GM23248 (cell line): ENCODE results near the gene GSTO2.

Experiments used
- EZH2 ChIP-seq: fragments of 200-600 bp; sonication (generic); IDR thresholded peaks from 2 replicates; pipeline ENCODE4 v1.6.1; 2018; ENCODE audit warnings: antibody characterized with exemption, mild to moderate bottlenecking; ENCODE audit not compliant: insufficient read depth, poor library complexity, severe bottlenecking
- EZH2phosphoT487 ChIP-seq: fragments of 200-600 bp; sonication (generic); IDR thresholded peaks from 2 replicates; pipeline ENCODE4 v1.6.1; 2018; ENCODE audit warnings: antibody characterized with exemption, moderate library complexity, mild to moderate bottlenecking, low read depth; ENCODE audit not compliant: insufficient read depth

GRCh38 chr10:104253606-104254410, 15.2 kb upstream of the GSTO2 start:
- TF ChIP-seq EZH2 (no peak), EZH2phosphoT487 (no peak)
